H1 (cell line): Measurements from ENCODE around the gene CIITA. TPM values are rescaled to one million over a fixed set of nuclear protein-coding genes. Genes with fewer than 3 reads are reported as not detected.

ENCODE experiments used
- CREB1 ChIP-seq: IDR thresholded peaks from 2 replicates; pipeline ENCODE4 v1.6.1; 2012; ENCODE audit warnings: inconsistent platforms
- CTBP2 ChIP-seq: IDR thresholded peaks from 2 replicates; pipeline ENCODE4 v1.7.0; 2011; ENCODE audit warnings: borderline replicate concordance, mild to moderate bottlenecking, moderate library complexity, mixed read lengths, low read length; ENCODE audit not compliant: insufficient read depth, insufficient read length
- FOSL1 ChIP-seq: IDR thresholded peaks from 2 replicates; pipeline ENCODE4 v1.6.1; 2011; ENCODE audit warnings: mild to moderate bottlenecking, low read depth, low read length, moderate library complexity; ENCODE audit not compliant: insufficient read depth
- GTF2F1 ChIP-seq: IDR thresholded peaks from 2 replicates; pipeline ENCODE4 v1.6.1; 2012; ENCODE audit warnings: low read depth, low read length, improper control_type of control experiment, borderline replicate concordance
- KDM5A ChIP-seq: fragments of 200-600 bp; IDR thresholded peaks from 2 replicates; pipeline ENCODE4 v1.7.1; 2012; ENCODE audit warnings: mild to moderate bottlenecking, low read length, inconsistent platforms, mixed read lengths
- NANOG ChIP-seq: IDR thresholded peaks from 2 replicates; pipeline ENCODE4 v1.6.1; 2011; ENCODE audit warnings: low read length, low read depth, mild to moderate bottlenecking, inconsistent platforms; ENCODE audit not compliant: insufficient read depth, poor library complexity, severe bottlenecking
- SP4 ChIP-seq: IDR thresholded peaks from 2 replicates; pipeline ENCODE4 v1.6.1; 2012; ENCODE audit warnings: low read length, inconsistent platforms
- YY1 ChIP-seq: IDR thresholded peaks from 2 replicates; pipeline ENCODE4 v1.6.1; 2011; ENCODE audit warnings: low read depth, mild to moderate bottlenecking, low read length
- polyA plus RNA-seq, 7 experiments: library from polyadenylated mRNA; depleted of rRNA in 3 of 7; stranded (reverse) in 5 of 7; unstranded in 2 of 7; fragments of >200 nt in 5 of 7; fragments of 200-250 nt in 2 of 7; gene quantifications; 1 replicate in 5 of 7; 2 replicates in 1 of 7; 4 replicates in 1 of 7; pipeline versions ENCODE4 v1.2.1 to v1.2.3, GENCODE V29; 2011 to 2013; ENCODE audit warnings: missing spikeins in 2 of 7, mixed read lengths in 2 of 7
- total RNA-seq: library from RNA; stranded (reverse); fragmentation: NEBNext Ultra II Directional; extraction: Animal tissue kit (Norgen Biotek cat#: 25700); gene quantifications from 2 replicates; pipeline ENCODE4 v1.2.1, GENCODE V29; 2021
- TF ChIP-seq, protein P1 (sequence below), 3 experiments: IDR thresholded peaks; 1 replicate in 2 of 3; 2 replicates in 1 of 3; pipeline versions ENCODE4 v1.5.1 to v1.6.1; 2011; ENCODE audit warnings: low read length in 3 of 3, mild to moderate bottlenecking in 3 of 3, inconsistent platforms in 2 of 3, low read depth in 1 of 3, moderate library complexity in 1 of 3; ENCODE audit not compliant: insufficient read depth in 1 of 3; ENCODE audit errors: control extremely low read depth in 1 of 3
- TF ChIP-seq, protein P2 (sequence below): IDR thresholded peaks from 2 replicates; pipeline ENCODE4 v1.6.1; 2011; ENCODE audit warnings: low read length, improper control_type of control experiment

CIITA gene
- total and polyA plus RNA-seq, 2 of the 8 experiments (the other 6 are each of a cell fraction or from before 2014, with no cell fraction given), result 0.07 to 0.17 TPM

GRCh38 chr16:10831894-10832886 is 44.8 kb upstream of the CIITA start (continued):
- TF ChIP-seq, protein P1, sequence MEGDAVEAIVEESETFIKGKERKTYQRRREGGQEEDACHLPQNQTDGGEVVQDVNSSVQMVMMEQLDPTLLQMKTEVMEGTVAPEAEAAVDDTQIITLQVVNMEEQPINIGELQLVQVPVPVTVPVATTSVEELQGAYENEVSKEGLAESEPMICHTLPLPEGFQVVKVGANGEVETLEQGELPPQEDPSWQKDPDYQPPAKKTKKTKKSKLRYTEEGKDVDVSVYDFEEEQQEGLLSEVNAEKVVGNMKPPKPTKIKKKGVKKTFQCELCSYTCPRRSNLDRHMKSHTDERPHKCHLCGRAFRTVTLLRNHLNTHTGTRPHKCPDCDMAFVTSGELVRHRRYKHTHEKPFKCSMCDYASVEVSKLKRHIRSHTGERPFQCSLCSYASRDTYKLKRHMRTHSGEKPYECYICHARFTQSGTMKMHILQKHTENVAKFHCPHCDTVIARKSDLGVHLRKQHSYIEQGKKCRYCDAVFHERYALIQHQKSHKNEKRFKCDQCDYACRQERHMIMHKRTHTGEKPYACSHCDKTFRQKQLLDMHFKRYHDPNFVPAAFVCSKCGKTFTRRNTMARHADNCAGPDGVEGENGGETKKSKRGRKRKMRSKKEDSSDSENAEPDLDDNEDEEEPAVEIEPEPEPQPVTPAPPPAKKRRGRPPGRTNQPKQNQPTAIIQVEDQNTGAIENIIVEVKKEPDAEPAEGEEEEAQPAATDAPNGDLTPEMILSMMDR (IDR thresholded peaks at IDR 0.05; ENCODE audit: control extremely low read depth in 1 of 3, insufficient read depth in 1 of 3, low read depth in 1 of 3, low read length in 3 of 3), result no peak
- no peak for TF ChIP-seq SP4
- TF ChIP-seq, protein P2, sequence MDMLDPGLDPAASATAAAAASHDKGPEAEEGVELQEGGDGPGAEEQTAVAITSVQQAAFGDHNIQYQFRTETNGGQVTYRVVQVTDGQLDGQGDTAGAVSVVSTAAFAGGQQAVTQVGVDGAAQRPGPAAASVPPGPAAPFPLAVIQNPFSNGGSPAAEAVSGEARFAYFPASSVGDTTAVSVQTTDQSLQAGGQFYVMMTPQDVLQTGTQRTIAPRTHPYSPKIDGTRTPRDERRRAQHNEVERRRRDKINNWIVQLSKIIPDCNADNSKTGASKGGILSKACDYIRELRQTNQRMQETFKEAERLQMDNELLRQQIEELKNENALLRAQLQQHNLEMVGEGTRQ, result no peak
- TF ChIP-seq CREB1, result no peak
- TF ChIP-seq CTBP2, result no peak
- TF ChIP-seq FOSL1, result no peak
- no peak for TF ChIP-seq KDM5A
- no peak for TF ChIP-seq NANOG
- TF ChIP-seq YY1, result no peak
- no peak for TF ChIP-seq GTF2F1
